Dendritic cell treated with granulocyte-macrophage colony-stimulating factor and Interleukin-4, amounts not matched to agents 40 ng/mL and 50 ng/mL, for 4 days (primary cell): ENCODE measurements around the gene ITPR2.

Source experiments
- H3K27ac Mint-ChIP-seq: one replicate; pipeline ENCODE4 v1.8.0; 2022; ENCODE audit warnings: mild to moderate bottlenecking, mixed read lengths
- H3K27me3 Mint-ChIP-seq: one replicate; pipeline ENCODE4 v1.8.0; 2022; ENCODE audit warnings: mild to moderate bottlenecking, mixed read lengths
- H3K36me3 Mint-ChIP-seq: one replicate; pipeline ENCODE4 v1.8.0; 2022; ENCODE audit warnings: low read depth, mixed read lengths
- H3K4me1 Mint-ChIP-seq: one replicate; pipeline ENCODE4 v1.8.0; 2022; ENCODE audit warnings: low read depth, mixed read lengths
- H3K4me3 Mint-ChIP-seq: one replicate; pipeline ENCODE4 v1.8.0; 2022; ENCODE audit warnings: mild to moderate bottlenecking, moderate library complexity, mixed read lengths
- H3K9me3 Mint-ChIP-seq: one replicate; pipeline ENCODE4 v1.8.0; 2022; ENCODE audit warnings: mixed read lengths
- intact Hi-C: fragments of 100-400 bp; cut with micrococcal nuclease; formaldehyde crosslinking; loops from one replicate; pipeline ENCODE4 v1.15.0; 2022

ITPR2 gene

GRCh38 chr12:26727482-26728204 is 105.4 kb downstream of the ITPR2 start:
- Mint-ChIP-seq H3K36me3 (peaks cover 28% of the 10 kb centered on the region), H3K9me3 (no peaks in the 10 kb centered on the region), H3K4me3 (no peak overlapping the region), H3K27ac (no peak overlapping the region), H3K4me1 (peaks cover 41% of the 10 kb centered on the region), H3K27me3 (peaks cover 4% of the 10 kb centered on the region)
- intact Hi-C loops: no loop called here

GRCh38 chr12:26726956-26727355 is 106.0 kb downstream of the ITPR2 start:
- H3K27ac Mint-ChIP-seq: no peak overlapping the region
- H3K4me1 Mint-ChIP-seq: peaks cover 44% of the 10 kb centered on the region
- peaks cover 4% of the 10 kb centered on the region for H3K27me3 Mint-ChIP-seq
- H3K9me3 Mint-ChIP-seq: no peaks in the 10 kb centered on the region
- H3K36me3 Mint-ChIP-seq: peaks cover 35% of the 10 kb centered on the region
- H3K4me3 Mint-ChIP-seq: no peak overlapping the region
- intact Hi-C loops: no loop called here

- Mint-ChIP-seq H3K4me3 (no peak overlapping the region), H3K27ac (no peak overlapping the region), H3K36me3 (peaks cover 38% of the 10 kb centered on the region), H3K4me1 (peaks cover 37% of the 10 kb centered on the region), H3K9me3 (no peaks in the 10 kb centered on the region), H3K27me3 (peaks cover 4% of the 10 kb centered on the region)
- intact Hi-C loops: no loop called here
Measured at GRCh38 chr12:26725276-26725916, 107.6 kb downstream of the ITPR2 start.

- H3K4me1 Mint-ChIP-seq: peaks cover 26% of the 10 kb centered on the region
- intact Hi-C loops: no loop called here
- no peak overlapping the region for H3K4me3 Mint-ChIP-seq
- H3K36me3 Mint-ChIP-seq: peaks cover 28% of the 10 kb centered on the region
- no peak overlapping the region for H3K27ac Mint-ChIP-seq
- no peaks in the 10 kb centered on the region for H3K27me3 Mint-ChIP-seq
- H3K9me3 Mint-ChIP-seq: no peaks in the 10 kb centered on the region
Measured at GRCh38 chr12:26724309-26724702, 108.7 kb downstream of the ITPR2 start.

GRCh38 chr12:26723379-26724308 is 109.3 kb downstream of the ITPR2 start:
- no peak overlapping the region for H3K4me3 Mint-ChIP-seq
- intact Hi-C loops: no loop called here
- no peaks in the 10 kb centered on the region for H3K27me3 Mint-ChIP-seq
- H3K27ac Mint-ChIP-seq: no peak overlapping the region
- no peaks in the 10 kb centered on the region for H3K9me3 Mint-ChIP-seq
- H3K4me1 Mint-ChIP-seq: peaks cover 21% of the 10 kb centered on the region
- peaks cover 27% of the 10 kb centered on the region for H3K36me3 Mint-ChIP-seq

- no peaks in the 10 kb centered on the region for H3K27me3 Mint-ChIP-seq
- no peak overlapping the region for H3K4me3 Mint-ChIP-seq
Measured at GRCh38 chr12:26721800-26722199, 111.2 kb downstream of the ITPR2 start.

GRCh38 chr12:26719852-26720251 is 113.1 kb downstream of the ITPR2 start:
- Mint-ChIP-seq H3K9me3 (no peaks in the 10 kb centered on the region), H3K27me3 (no peaks in the 10 kb centered on the region), H3K27ac (no peak overlapping the region), H3K36me3 (peaks cover 53% of the 10 kb centered on the region), H3K4me1 (peaks cover 8% of the 10 kb centered on the region), H3K4me3 (no peak overlapping the region)
- intact Hi-C loops: no loop called here

More at GRCh38 chr12:26721800-26722199, 111.2 kb downstream of the ITPR2 start:
- intact Hi-C loops: no loop called here
- Mint-ChIP-seq H3K27ac (no peak overlapping the region), H3K36me3 (peaks cover 38% of the 10 kb centered on the region), H3K9me3 (no peaks in the 10 kb centered on the region), H3K4me1 (peaks cover 8% of the 10 kb centered on the region)

- intact Hi-C loops: no loop called here
- Mint-ChIP-seq H3K27ac (no peak overlapping the region), H3K36me3 (peaks cover 60% of the 10 kb centered on the region)
Measured at GRCh38 chr12:26717757-26718156, 115.2 kb downstream of the ITPR2 start.

GRCh38 chr12:26715232-26715631 is 117.8 kb downstream of the ITPR2 start:
- no peak overlapping the region for H3K27ac Mint-ChIP-seq
- no peaks in the 10 kb centered on the region for H3K9me3 Mint-ChIP-seq
- H3K4me1 Mint-ChIP-seq: peaks cover 28% of the 10 kb centered on the region
- H3K27me3 Mint-ChIP-seq: no peaks in the 10 kb centered on the region
- intact Hi-C loops: no loop called here
- H3K4me3 Mint-ChIP-seq: no peak overlapping the region
- H3K36me3 Mint-ChIP-seq: peaks cover 74% of the 10 kb centered on the region

More at GRCh38 chr12:26717757-26718156, 115.2 kb downstream of the ITPR2 start:
- Mint-ChIP-seq H3K4me1 (peaks cover 19% of the 10 kb centered on the region), H3K9me3 (no peaks in the 10 kb centered on the region), H3K27me3 (no peaks in the 10 kb centered on the region), H3K4me3 (no peak overlapping the region)

GRCh38 chr12:26713885-26714383 is 119.1 kb downstream of the ITPR2 start:
- H3K4me1 Mint-ChIP-seq: peaks cover 28% of the 10 kb centered on the region
- intact Hi-C loops: no loop called here
- H3K27ac Mint-ChIP-seq: no peak overlapping the region
- H3K36me3 Mint-ChIP-seq: peaks cover 79% of the 10 kb centered on the region
- no peak overlapping the region for H3K4me3 Mint-ChIP-seq
- H3K27me3 Mint-ChIP-seq: no peaks in the 10 kb centered on the region
- H3K9me3 Mint-ChIP-seq: no peaks in the 10 kb centered on the region

GRCh38 chr12:26712892-26713291 is 120.1 kb downstream of the ITPR2 start:
- Mint-ChIP-seq H3K36me3 (peaks cover 78% of the 10 kb centered on the region), H3K9me3 (peaks cover 9% of the 10 kb centered on the region), H3K27ac (no peak overlapping the region), H3K4me3 (no peak overlapping the region), H3K27me3 (no peaks in the 10 kb centered on the region), H3K4me1 (peaks cover 28% of the 10 kb centered on the region)
- intact Hi-C loops: no loop called here

GRCh38 chr12:26711569-26711968 is 121.4 kb downstream of the ITPR2 start:
- no peak overlapping the region for H3K4me3 Mint-ChIP-seq
- H3K27ac Mint-ChIP-seq: no peak overlapping the region
- peaks cover 69% of the 10 kb centered on the region for H3K36me3 Mint-ChIP-seq
- peaks cover 9% of the 10 kb centered on the region for H3K9me3 Mint-ChIP-seq
- intact Hi-C loops: no loop called here
- H3K27me3 Mint-ChIP-seq: no peaks in the 10 kb centered on the region
- H3K4me1 Mint-ChIP-seq: peaks cover 28% of the 10 kb centered on the region

GRCh38 chr12:26711072-26711471 is 121.9 kb downstream of the ITPR2 start:
- no peak overlapping the region for H3K27ac Mint-ChIP-seq
- peaks cover 9% of the 10 kb centered on the region for H3K9me3 Mint-ChIP-seq
- H3K27me3 Mint-ChIP-seq: no peaks in the 10 kb centered on the region
- peaks cover 64% of the 10 kb centered on the region for H3K36me3 Mint-ChIP-seq
- intact Hi-C loops: no loop called here
- H3K4me1 Mint-ChIP-seq: peaks cover 28% of the 10 kb centered on the region
- no peak overlapping the region for H3K4me3 Mint-ChIP-seq

- intact Hi-C loops: no loop called here
- Mint-ChIP-seq H3K27ac (no peak overlapping the region), H3K27me3 (no peaks in the 10 kb centered on the region), H3K9me3 (peaks cover 9% of the 10 kb centered on the region), H3K4me1 (peaks cover 3% of the 10 kb centered on the region), H3K4me3 (no peak overlapping the region), H3K36me3 (peaks cover 22% of the 10 kb centered on the region)
Measured at GRCh38 chr12:26705851-26706250, 127.1 kb downstream of the ITPR2 start.
